ENCODE measurements around the gene CYTH1.

GRCh38 chr17:78645421-78646295 is 136.4 kb downstream of the CYTH1 start:
- TF ChIP-seq CTCF (IDR thresholded peaks at IDR 0.05; ENCODE audit: low read depth, low read length, missing input control) (no peak), TAF1 (conservative IDR thresholded peaks at IDR 0.05) (no peak), HNF4G (IDR thresholded peaks at IDR 0.05) (no peak), REST (IDR thresholded peaks at IDR 0.05) (no peak), MAX (IDR thresholded peaks at IDR 0.05) (peak; percentile 53), FOXA1 (IDR thresholded peaks at IDR 0.05) (no peak), JUND (IDR thresholded peaks at IDR 0.05) (no peak), EGR1 (IDR thresholded peaks at IDR 0.05; ENCODE audit: low read depth in 2 of 2) (no peak), ZBTB33 (IDR thresholded peaks at IDR 0.05) (no peak), GABPA (IDR thresholded peaks at IDR 0.05 in 1 of 2, conservative IDR thresholded peaks at IDR 0.05 in 1 of 2) (no peak), YY1 (IDR thresholded peaks at IDR 0.05) (no peak), RAD21 (IDR thresholded peaks at IDR 0.05) (peak; percentile 18 to 44)
